ENCODE measurements around the gene ENG.

The ENG gene

GRCh38 chr9:127878652-127879390, 24.4 kb upstream of the ENG start:
- no peak overlapping the region for H3K27ac ChIP-seq (ENCODE audit: low read depth, low read length)
- H3K36me3 ChIP-seq (ENCODE audit: control insufficient read depth in 1 of 2, insufficient read depth in 2 of 2, low read length in 2 of 2): no peaks in the 10 kb centered on the region
- no peak overlapping the region for H3K9ac ChIP-seq (ENCODE audit: low read depth in 1 of 2, low read length in 2 of 2)
- H3K27me3 ChIP-seq (ENCODE audit: control insufficient read depth in 1 of 2, insufficient read depth in 2 of 2, low read length in 2 of 2): no peaks in the 10 kb centered on the region
- no peaks in the 10 kb centered on the region for H3K9me3 ChIP-seq (ENCODE audit: control insufficient read depth in 1 of 2, low read length in 2 of 2)
- H3K4me1 ChIP-seq (ENCODE audit: control insufficient read depth in 1 of 2, insufficient read depth in 2 of 2, low read length in 2 of 2): peaks cover 11 to 31% of the 10 kb centered on the region in 2 donors
- H3K4me3 ChIP-seq (ENCODE audit: low read depth in 1 of 2, low read length in 2 of 2): no peak overlapping the region

DNA sequence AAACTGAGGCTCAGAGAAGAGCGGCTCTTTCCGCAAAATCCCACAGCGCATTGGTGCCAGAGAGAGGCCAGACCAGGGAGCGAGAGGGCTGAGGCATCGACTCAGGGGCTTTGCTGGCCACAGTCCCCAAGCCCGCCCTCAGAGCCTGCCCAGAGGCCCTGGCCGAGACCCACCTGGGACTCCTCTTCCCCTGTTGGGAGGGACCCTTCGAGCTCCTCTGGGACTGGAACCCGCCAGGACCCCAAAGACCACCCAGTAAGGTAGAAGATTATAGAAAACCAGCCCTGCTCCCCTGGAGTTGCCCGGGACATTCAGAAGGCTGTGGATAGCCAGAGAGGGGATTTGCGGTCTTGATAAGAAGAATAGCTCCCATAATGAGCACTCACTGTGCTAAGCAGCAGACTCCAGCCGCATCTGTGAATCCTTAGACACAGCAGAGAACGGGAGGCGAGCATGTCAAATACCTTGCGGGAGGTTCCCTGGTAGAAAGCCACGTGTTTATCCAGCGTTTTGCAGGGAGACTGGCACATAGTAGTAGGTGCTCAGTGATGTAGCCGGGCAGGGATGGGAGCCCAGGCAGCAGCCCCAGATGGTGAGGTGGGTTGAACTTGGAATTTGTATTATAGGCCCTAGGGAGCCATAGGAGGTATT, 23.7 kb upstream of the ENG start:
- Histone ChIP-seq H3K9ac (ENCODE audit: low read depth in 1 of 2, low read length in 2 of 2) (peak overlapping the region; percentile 42 to 70), H3K4me1 (ENCODE audit: control insufficient read depth in 1 of 2, insufficient read depth in 2 of 2, low read length in 2 of 2) (peaks cover 11 to 31% of the 10 kb centered on the region in 2 donors), H3K4me3 (ENCODE audit: low read depth in 1 of 2, low read length in 2 of 2) (peak overlapping the region; percentile 65 to 76), H3K27ac (ENCODE audit: low read depth, low read length) (no peak overlapping the region), H3K27me3 (ENCODE audit: control insufficient read depth in 1 of 2, insufficient read depth in 2 of 2, low read length in 2 of 2) (no peaks in the 10 kb centered on the region), H3K9me3 (ENCODE audit: control insufficient read depth in 1 of 2, low read length in 2 of 2) (no peaks in the 10 kb centered on the region), H3K36me3 (ENCODE audit: control insufficient read depth in 1 of 2, insufficient read depth in 2 of 2, low read length in 2 of 2) (no peaks in the 10 kb centered on the region)

DNA sequence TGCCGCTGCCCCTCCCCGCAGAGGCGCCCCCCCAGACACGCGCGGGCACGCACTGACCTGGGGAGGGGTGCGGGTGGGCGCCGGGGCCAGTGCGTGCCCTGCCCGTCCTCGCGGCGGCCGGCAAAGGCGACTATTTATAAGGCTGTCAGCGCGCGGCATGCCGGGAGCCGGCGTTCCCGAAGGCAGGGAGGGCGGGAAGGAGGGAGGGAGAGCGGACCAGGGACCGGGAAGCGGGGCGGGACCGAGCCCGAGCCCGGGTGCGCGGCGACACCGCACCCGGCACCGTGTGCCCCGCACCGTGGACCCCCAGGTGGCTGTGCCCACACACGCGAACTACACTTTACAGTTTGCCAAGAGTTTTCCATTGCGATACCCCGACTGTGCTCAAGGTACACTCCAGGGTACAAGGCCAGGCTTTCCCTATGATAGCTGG, 23.1 kb upstream of the ENG start, which contains the start of gene AK1:
Gene AK1, minus strand, starts transcription at position 110 of the 433 bp plus-strand sequence. CDS start 3,058 bp downstream, outside the sequence.
- H3K4me1 ChIP-seq (ENCODE audit: control insufficient read depth in 1 of 2, insufficient read depth in 2 of 2, low read length in 2 of 2): peaks cover 11 to 31% of the 10 kb centered on the region in 2 donors
- no peaks in the 10 kb centered on the region for H3K27me3 ChIP-seq (ENCODE audit: control insufficient read depth in 1 of 2, insufficient read depth in 2 of 2, low read length in 2 of 2)
- no peaks in the 10 kb centered on the region for H3K9me3 ChIP-seq (ENCODE audit: control insufficient read depth in 1 of 2, low read length in 2 of 2)
- H3K4me3 ChIP-seq (ENCODE audit: low read depth in 1 of 2, low read length in 2 of 2): peak within 1 kb of the TSS; percentile 65 to 76
- H3K27ac ChIP-seq (ENCODE audit: low read depth, low read length): no peak within 1 kb of the TSS
- H3K9ac ChIP-seq (ENCODE audit: low read depth in 1 of 2, low read length in 2 of 2): peak within 1 kb of the TSS; percentile 46 to 70
- H3K36me3 ChIP-seq (ENCODE audit: control insufficient read depth in 1 of 2, insufficient read depth in 2 of 2, low read length in 2 of 2): no peaks in the 10 kb centered on the region

- peak overlapping the region; percentile 65 to 76 for H3K4me3 ChIP-seq (ENCODE audit: low read depth in 1 of 2, low read length in 2 of 2)
- no peaks in the 10 kb centered on the region for H3K9me3 ChIP-seq (ENCODE audit: control insufficient read depth in 1 of 2, low read length in 2 of 2)
- no peaks in the 10 kb centered on the region for H3K36me3 ChIP-seq (ENCODE audit: control insufficient read depth in 1 of 2, insufficient read depth in 2 of 2, low read length in 2 of 2)
- peaks cover 11 to 31% of the 10 kb centered on the region in 2 donors for H3K4me1 ChIP-seq (ENCODE audit: control insufficient read depth in 1 of 2, insufficient read depth in 2 of 2, low read length in 2 of 2)
- H3K27me3 ChIP-seq (ENCODE audit: control insufficient read depth in 1 of 2, insufficient read depth in 2 of 2, low read length in 2 of 2): no peaks in the 10 kb centered on the region
- H3K9ac ChIP-seq (ENCODE audit: low read depth in 1 of 2, low read length in 2 of 2): peak overlapping the region; percentile 35 to 46
- H3K27ac ChIP-seq (ENCODE audit: low read depth, low read length): no peak overlapping the region
Measured at GRCh38 chr9:127876764-127877562, 22.5 kb upstream of the ENG start.

DNA sequence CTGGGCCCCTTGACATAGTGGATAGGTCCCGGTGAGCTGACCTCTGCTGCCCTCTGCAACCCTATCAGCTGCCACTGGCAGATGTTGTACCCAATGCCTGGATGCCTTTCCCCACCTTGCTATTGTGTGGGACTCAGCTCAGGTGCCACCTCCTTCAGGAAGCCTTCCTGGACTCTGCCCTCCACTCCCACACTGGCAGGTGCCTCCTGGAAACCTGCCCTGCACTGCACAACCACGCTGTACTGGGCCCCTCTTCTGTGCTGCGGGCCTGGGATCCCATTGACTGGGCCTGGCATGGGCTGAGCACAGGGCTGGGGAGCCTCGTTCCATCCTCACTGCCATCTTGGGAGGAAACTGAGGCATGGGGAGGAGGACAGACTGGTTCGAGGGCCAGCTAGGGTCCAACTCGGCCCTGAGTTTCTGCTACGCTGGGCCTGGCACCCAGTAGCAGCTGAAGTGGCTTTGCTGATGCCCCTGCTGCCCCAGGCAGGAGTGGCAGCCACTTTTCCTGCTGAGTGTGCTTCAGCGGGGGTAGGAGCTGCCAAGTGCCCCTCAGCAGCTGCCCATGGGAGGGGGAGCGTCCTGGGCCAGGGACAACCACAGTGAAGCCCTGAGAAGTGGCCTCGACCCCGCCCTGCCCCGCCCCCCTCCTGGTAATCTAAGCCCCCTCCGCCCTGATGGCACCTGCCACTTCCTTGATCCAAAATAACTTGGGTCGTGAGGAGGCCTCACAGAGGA, 21.7 kb upstream of the ENG start:
- Histone ChIP-seq H3K27ac (ENCODE audit: low read depth, low read length) (no peak overlapping the region), H3K9ac (ENCODE audit: low read depth in 1 of 2, low read length in 2 of 2) (no peak overlapping the region), H3K27me3 (ENCODE audit: control insufficient read depth in 1 of 2, insufficient read depth in 2 of 2, low read length in 2 of 2) (no peaks in the 10 kb centered on the region), H3K4me1 (ENCODE audit: control insufficient read depth in 1 of 2, insufficient read depth in 2 of 2, low read length in 2 of 2) (peaks cover 11 to 31% of the 10 kb centered on the region in 2 donors), H3K4me3 (ENCODE audit: low read depth in 1 of 2, low read length in 2 of 2) (peak overlapping the region; percentile 34 to 65), H3K9me3 (ENCODE audit: control insufficient read depth in 1 of 2, low read length in 2 of 2) (no peaks in the 10 kb centered on the region), H3K36me3 (ENCODE audit: control insufficient read depth in 1 of 2, insufficient read depth in 2 of 2, low read length in 2 of 2) (no peaks in the 10 kb centered on the region)

- no peak overlapping the region for H3K27ac ChIP-seq (ENCODE audit: low read depth, low read length)
- H3K9ac ChIP-seq (ENCODE audit: low read depth in 1 of 2, low read length in 2 of 2): no peak overlapping the region
Measured at GRCh38 chr9:127875306-127875966, 21.0 kb upstream of the ENG start.

GRCh38 chr9:127874301-127875221, 20.1 kb upstream of the ENG start:
- Histone ChIP-seq H3K4me1 (ENCODE audit: control insufficient read depth in 1 of 2, insufficient read depth in 2 of 2, low read length in 2 of 2) (peaks cover 11 to 31% of the 10 kb centered on the region in 2 donors), H3K4me3 (ENCODE audit: low read depth in 1 of 2, low read length in 2 of 2) (no peak overlapping the region), H3K9me3 (ENCODE audit: control insufficient read depth in 1 of 2, low read length in 2 of 2) (no peaks in the 10 kb centered on the region), H3K27ac (ENCODE audit: low read depth, low read length) (no peak overlapping the region), H3K27me3 (ENCODE audit: control insufficient read depth in 1 of 2, insufficient read depth in 2 of 2, low read length in 2 of 2) (no peaks in the 10 kb centered on the region), H3K36me3 (ENCODE audit: control insufficient read depth in 1 of 2, insufficient read depth in 2 of 2, low read length in 2 of 2) (peaks cover 0 to 5% of the 10 kb centered on the region in 2 donors), H3K9ac (ENCODE audit: low read depth in 1 of 2, low read length in 2 of 2) (no peak overlapping the region)

More at GRCh38 chr9:127875306-127875966, 21.0 kb upstream of the ENG start:
- Histone ChIP-seq H3K9me3 (ENCODE audit: control insufficient read depth in 1 of 2, low read length in 2 of 2) (no peaks in the 10 kb centered on the region), H3K4me1 (ENCODE audit: control insufficient read depth in 1 of 2, insufficient read depth in 2 of 2, low read length in 2 of 2) (peaks cover 11 to 31% of the 10 kb centered on the region in 2 donors), H3K27me3 (ENCODE audit: control insufficient read depth in 1 of 2, insufficient read depth in 2 of 2, low read length in 2 of 2) (no peaks in the 10 kb centered on the region), H3K4me3 (ENCODE audit: low read depth in 1 of 2, low read length in 2 of 2) (peak overlapping the region in 1 of 2 donors; percentile 2), H3K36me3 (ENCODE audit: control insufficient read depth in 1 of 2, insufficient read depth in 2 of 2, low read length in 2 of 2) (peaks cover 0 to 5% of the 10 kb centered on the region in 2 donors)

- Histone ChIP-seq H3K9me3 (ENCODE audit: control insufficient read depth in 1 of 2, low read length in 2 of 2) (no peaks in the 10 kb centered on the region), H3K27ac (ENCODE audit: low read depth, low read length) (no peak overlapping the region), H3K27me3 (ENCODE audit: control insufficient read depth in 1 of 2, insufficient read depth in 2 of 2, low read length in 2 of 2) (no peaks in the 10 kb centered on the region), H3K4me3 (ENCODE audit: low read depth in 1 of 2, low read length in 2 of 2) (no peak overlapping the region), H3K9ac (ENCODE audit: low read depth in 1 of 2, low read length in 2 of 2) (no peak overlapping the region), H3K4me1 (ENCODE audit: control insufficient read depth in 1 of 2, insufficient read depth in 2 of 2, low read length in 2 of 2) (peaks cover 11 to 31% of the 10 kb centered on the region in 2 donors), H3K36me3 (ENCODE audit: control insufficient read depth in 1 of 2, insufficient read depth in 2 of 2, low read length in 2 of 2) (peaks cover 0 to 5% of the 10 kb centered on the region in 2 donors)
Measured at GRCh38 chr9:127873886-127874285, 19.4 kb upstream of the ENG start.
